Activated gamma-delta T cell treated with anti-CD3 and anti-CD28 coated beads, Interleukin-2, amount 50 U/mL, for 16 hours (primary cell): ENCODE data around the gene ZNF735.
A peak's percentile ranks its signal among the peaks of the same experiment; 100 is the strongest.
"Not testable (repeated sequence)": the region's sequence is repeated elsewhere in the genome, so short reads cannot be mapped to it uniquely, and the experiment has no call there.

Experiments used
- DNase-seq: peaks from one replicate; pipeline ENCODE4 v3.0.0-alpha.2; 2020; ENCODE audit warnings: low read depth

ZNF735 gene

GRCh38 chr7:64206903-64207302 lies at the start of gene ZNF735:
Gene ZNF735, plus strand, starts transcription at chr7:64207203. Its CDS starts 0 bp downstream, at chr7:64207203.
- DNase-seq, result no peak

- DNase-seq, result not testable (repeated sequence)
Measured at GRCh38 chr7:64170974-64171373, 36.0 kb upstream of the ZNF735 start.

DNA sequence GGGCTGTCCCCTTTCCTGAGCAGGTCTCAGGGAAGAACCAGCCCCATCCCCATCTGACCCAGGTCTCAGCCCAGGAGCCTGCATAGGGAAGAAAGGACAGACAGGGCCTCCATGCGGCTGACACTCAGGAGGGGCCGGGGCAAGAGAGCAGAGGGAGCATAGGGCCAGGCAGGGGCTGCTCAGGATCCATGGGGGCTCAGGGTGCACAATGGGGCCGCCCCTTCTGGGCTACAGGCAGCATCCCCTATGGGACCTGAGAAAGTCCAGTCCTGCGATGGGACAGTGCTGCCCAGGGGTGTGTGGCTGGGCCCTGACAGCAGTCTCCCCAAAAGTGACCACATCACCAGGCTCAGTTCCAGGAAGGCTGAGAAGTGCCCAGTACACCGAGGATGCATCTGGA lies 32.7 kb upstream of the ZNF735 start:
- DNase-seq, result no peak

DNA sequence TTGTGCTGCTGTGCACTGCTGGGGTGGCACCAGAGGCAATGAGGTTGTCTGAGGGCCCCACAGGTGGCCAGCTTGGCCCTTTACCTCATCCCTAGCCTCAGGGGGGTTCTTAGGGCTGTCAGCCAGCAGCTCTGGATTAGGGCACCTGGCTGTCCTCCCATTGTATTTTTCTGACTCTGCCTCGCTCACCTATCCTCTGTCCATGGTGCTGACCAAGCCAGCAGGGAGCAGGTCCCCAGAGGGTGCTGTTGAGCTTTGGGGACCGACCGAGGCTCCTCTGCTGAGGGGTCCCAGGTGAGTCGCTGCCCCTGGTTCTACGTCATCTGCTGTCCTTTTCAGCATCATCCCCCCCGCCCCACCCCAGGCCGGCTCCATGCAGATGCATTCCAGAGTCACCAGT lies 32.1 kb upstream of the ZNF735 start:
- no peak for DNase-seq

DNA sequence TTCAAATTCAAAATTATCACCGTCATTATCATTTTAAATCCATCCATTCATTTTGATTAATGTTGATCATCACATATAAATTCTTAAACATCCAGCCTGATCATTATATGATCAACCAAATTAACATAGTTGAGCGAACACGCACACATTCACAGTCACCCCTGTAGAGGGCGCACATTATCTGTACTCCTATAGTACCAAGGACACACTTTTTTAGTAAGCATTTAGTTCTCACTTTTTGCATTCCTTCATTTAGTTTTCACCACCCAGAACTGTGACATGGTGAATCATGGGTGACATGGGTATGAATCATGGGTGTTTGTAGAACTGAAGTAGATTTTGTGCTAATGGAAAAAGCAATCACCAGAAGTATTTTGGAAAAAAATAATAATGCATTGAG lies 26.0 kb upstream of the ZNF735 start:
- DNase-seq, result no peak

DNA sequence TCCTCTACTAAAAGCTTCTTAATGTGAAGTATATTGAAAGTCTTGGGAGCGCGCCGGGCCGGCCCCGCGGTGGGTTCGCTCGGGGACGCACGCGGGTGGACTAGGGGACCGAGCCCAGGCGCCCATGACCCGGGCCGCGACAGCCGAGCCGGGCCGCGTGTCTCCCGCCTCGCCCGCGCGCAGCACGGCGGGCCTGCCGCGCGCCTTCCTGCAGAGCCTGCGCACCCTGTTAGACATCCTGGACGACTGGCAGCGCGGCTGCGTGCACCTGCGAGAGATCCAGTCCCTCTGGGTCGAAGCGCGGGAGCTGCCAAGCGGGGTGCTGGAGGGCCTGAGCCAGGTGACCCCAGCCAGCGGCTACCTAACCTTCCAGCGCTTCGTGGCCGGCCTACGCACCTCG lies 25.4 kb upstream of the ZNF735 start:
- DNase-seq, result no peak

GRCh38 chr7:64182036-64182790 lies 24.8 kb upstream of the ZNF735 start:
- no peak for DNase-seq

DNA sequence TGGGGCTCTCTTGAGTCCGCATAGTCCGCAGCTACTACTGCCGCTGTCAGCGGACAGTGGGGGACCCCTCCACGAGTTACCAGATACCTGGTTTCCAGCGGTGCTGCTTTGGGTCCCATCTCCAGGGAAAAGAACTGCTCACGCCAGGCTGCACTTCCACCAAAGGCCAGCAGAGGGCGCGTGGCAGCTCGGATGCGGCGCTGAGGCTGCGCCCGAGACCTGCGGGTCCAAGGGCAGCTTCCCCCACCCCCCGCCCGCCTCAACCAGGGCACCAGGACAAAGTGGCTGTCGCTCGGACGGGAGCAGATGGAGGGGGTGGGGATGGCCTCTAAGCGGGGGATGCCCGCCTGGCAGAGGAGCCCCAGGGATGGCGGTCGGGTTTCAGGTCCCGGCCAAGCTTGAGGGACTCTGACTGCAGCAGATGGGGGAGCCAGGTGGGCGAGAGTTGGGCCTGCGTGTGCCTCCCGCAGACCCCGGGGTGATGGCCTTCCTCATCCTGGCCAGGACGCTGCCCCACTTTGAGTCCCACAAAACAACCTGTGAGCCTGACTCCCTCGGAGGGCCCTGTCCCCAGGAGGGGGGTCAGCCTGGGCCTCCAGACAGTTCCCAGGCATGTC lies 23.8 kb upstream of the ZNF735 start:
- peak; percentile 13 for DNase-seq

DNA sequence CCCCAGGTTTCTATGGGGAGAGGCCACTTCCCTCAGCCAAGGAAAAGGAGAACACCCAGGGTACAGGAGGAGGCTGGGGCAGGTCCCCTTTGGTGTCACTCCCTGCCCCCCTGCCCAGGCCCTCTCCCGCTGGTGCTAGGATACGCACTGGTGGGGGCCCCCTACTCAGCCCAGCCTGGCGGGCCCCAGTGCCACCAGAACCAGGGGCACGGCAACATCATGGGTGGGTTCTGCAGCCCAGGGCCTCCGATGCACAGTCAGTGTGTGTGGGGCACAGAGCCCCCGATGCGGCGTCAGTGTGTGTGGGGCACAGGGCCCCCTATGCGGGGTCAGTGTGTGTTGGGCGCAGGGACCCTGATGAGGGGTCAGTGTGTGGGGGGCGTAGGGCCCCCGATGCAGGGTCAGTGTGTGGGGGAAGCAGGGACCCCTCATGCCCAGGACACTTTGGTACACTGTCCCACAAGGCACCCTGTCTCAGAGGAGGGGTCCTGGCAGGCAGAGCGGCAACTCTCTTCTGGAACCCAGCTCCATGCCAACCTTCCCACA lies 23.1 kb upstream of the ZNF735 start:
- no peak for DNase-seq

DNA sequence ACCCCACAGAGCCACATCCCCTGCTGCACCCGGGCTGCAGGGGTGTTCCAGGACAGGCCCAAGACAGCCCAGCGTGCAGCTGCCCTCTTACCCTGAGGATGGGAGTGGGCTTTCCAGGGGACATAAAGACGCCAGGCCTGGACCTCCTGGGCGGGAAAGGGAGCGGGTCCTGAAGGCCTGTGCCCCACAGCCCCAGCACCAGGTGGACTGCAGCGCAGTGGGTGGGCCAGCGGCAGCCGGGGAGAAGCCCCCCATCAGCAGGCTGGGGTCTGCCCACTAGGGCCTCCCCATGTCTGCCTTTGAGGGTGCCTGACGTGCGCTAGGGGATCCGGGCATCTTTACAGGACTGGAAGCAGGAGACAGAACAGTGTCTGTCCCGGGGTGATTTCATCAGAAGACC lies 22.6 kb upstream of the ZNF735 start:
- DNase-seq, result no peak

- DNase-seq, result no peak
Measured at GRCh38 chr7:64187408-64187807, 19.6 kb upstream of the ZNF735 start.

GRCh38 chr7:64192148-64192704 lies 14.8 kb upstream of the ZNF735 start:
- no peak for DNase-seq

- DNase-seq, result no peak
Measured at GRCh38 chr7:64192775-64193174, 14.2 kb upstream of the ZNF735 start.

- DNase-seq, result not testable (repeated sequence)
Measured at GRCh38 chr7:64219710-64220298, 12.8 kb downstream of the ZNF735 start.

GRCh38 chr7:64223366-64223765 lies 16.4 kb downstream of the ZNF735 start:
- DNase-seq, result no peak

GRCh38 chr7:64228174-64228573 lies 21.2 kb downstream of the ZNF735 start, which contains the start of gene ZNF679:
Gene ZNF679, plus strand, starts transcription at chr7:64228474. Its CDS starts 20,644 bp downstream, at chr7:64249118.
- DNase-seq, result not testable (repeated sequence)

DNA sequence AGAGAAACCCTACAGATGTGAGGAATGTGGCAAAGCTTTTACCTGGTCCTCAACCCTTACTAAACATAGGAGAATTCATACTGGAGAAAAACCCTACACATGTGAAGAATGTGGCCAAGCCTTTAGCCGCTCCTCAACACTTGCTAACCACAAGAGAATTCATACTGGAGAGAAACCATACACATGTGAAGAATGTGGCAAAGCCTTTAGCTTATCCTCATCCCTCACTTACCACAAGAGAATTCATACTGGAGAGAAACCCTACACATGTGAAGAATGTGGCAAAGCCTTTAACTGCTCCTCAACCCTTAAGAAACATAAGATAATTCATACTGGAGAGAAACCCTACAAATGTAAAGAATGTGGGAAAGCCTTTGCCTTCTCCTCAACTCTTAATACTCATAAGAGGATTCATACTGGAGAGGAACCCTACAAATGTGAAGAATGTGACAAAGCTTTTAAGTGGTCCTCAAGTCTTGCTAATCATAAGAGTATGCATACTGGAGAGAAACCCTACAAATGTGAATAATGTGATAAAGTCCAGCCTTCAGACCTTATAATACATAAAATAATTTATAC lies 59.4 kb downstream of the ZNF735 start:
- DNase-seq, result no peak
